Fibroblast of the aortic adventitia (primary cell): Measurements from ENCODE around the gene MXD4. TPM values are rescaled to one million over a fixed set of nuclear protein-coding genes. Genes with fewer than 3 reads are reported as not detected.

Source experiments
- DNase-seq: peaks from one replicate; pipeline ENCODE4 v3.0.0-alpha.2; 2010; ENCODE audit warnings: low read depth
- H3K4me3 ChIP-seq: 2 replicates; pipeline ENCODE4 v1.5.1; 2011; ENCODE audit warnings: low read depth, mild to moderate bottlenecking, control low read depth, low read length, moderate library complexity
- CTCF ChIP-seq: IDR thresholded peaks from 2 replicates; pipeline ENCODE4 v1.5.1; 2011; ENCODE audit warnings: mild to moderate bottlenecking, low read length, control low read depth, inconsistent platforms; ENCODE audit not compliant: insufficient read depth
- total RNA-seq: library from RNA; depleted of rRNA; stranded (reverse); fragments of >200 nt; gene quantifications from 2 replicates; pipeline ENCODE4 v1.2.3, GENCODE V29; 2012; ENCODE audit warnings: low replicate concordance

The MXD4 gene
- total RNA-seq, 1 donor, result 43.5 TPM

GRCh38 chr4:2274320-2275043, 12.6 kb upstream of the MXD4 start:
- DNase-seq, result no peak
- H3K4me3 ChIP-seq, result no peak overlapping the region
- no peak for TF ChIP-seq CTCF

- DNase-seq, result no peak
- H3K4me3 ChIP-seq, result no peak overlapping the region
Measured at GRCh38 chr4:2273657-2274319, 11.9 kb upstream of the MXD4 start.

GRCh38 chr4:2273221-2273620, 11.3 kb upstream of the MXD4 start:
- TF ChIP-seq CTCF, result no peak

More at GRCh38 chr4:2273657-2274319, 11.9 kb upstream of the MXD4 start:
- no peak for TF ChIP-seq CTCF

GRCh38 chr4:2272828-2273120, 10.9 kb upstream of the MXD4 start:
- TF ChIP-seq CTCF, result no peak
- no peak overlapping the region for H3K4me3 ChIP-seq
- DNase-seq, result no peak

More at GRCh38 chr4:2273221-2273620, 11.3 kb upstream of the MXD4 start:
- no peak for DNase-seq
- no peak overlapping the region for H3K4me3 ChIP-seq

GRCh38 chr4:2272026-2272827, 10.3 kb upstream of the MXD4 start:
- TF ChIP-seq CTCF, result no peak
- DNase-seq, result no peak
- no peak overlapping the region for H3K4me3 ChIP-seq

- DNase-seq, result no peak
- no peak for TF ChIP-seq CTCF
- H3K4me3 ChIP-seq, result no peak overlapping the region
Measured at GRCh38 chr4:2271279-2272025, 9.5 kb upstream of the MXD4 start.
